H9 (cell line): ENCODE measurements around the gene MYO7A. TPM values are rescaled to one million over a fixed set of nuclear protein-coding genes. Genes with fewer than 3 reads are reported as not detected.

Experiments used
- DNase-seq: peaks from one replicate; pipeline ENCODE4 v3.0.0-alpha.2; 2017
- H2AFZ ChIP-seq: one replicate; pipeline ENCODE4 v1.6.1; 2013; ENCODE audit warnings: mild to moderate bottlenecking, low read length, control low read depth, moderate library complexity
- H2AK5ac ChIP-seq: 2 replicates; pipeline ENCODE4 v1.6.1; 2013; ENCODE audit warnings: low read length, control low read depth, mixed read lengths; ENCODE audit not compliant: insufficient read length
- H2BK120ac ChIP-seq: one replicate; pipeline ENCODE4 v1.6.1; 2013; ENCODE audit warnings: low read depth, mild to moderate bottlenecking, low read length, control low read depth, inconsistent platforms; ENCODE audit not compliant: poor library complexity, severe bottlenecking
- H2BK12ac ChIP-seq: 2 replicates; pipeline ENCODE4 v1.6.1; 2013; ENCODE audit warnings: low read length, control low read depth, mixed read lengths, low read depth; ENCODE audit not compliant: insufficient read length
- H2BK15ac ChIP-seq: 2 replicates; pipeline ENCODE4 v1.6.1; 2013; ENCODE audit warnings: low read depth, low read length, control low read depth
- H2BK20ac ChIP-seq: one replicate; pipeline ENCODE4 v1.6.1; 2013; ENCODE audit warnings: low read depth, mild to moderate bottlenecking, low read length, control low read depth, inconsistent platforms; ENCODE audit not compliant: poor library complexity, severe bottlenecking
- H2BK5ac ChIP-seq: 2 replicates; pipeline ENCODE4 v1.6.1; 2013; ENCODE audit warnings: low read length, control low read depth, mixed read lengths; ENCODE audit not compliant: insufficient read length
- H3K14ac ChIP-seq: 2 replicates; pipeline ENCODE4 v1.6.1; 2013; ENCODE audit warnings: low read length, control low read depth; ENCODE audit not compliant: insufficient read depth
- H3K18ac ChIP-seq: 2 replicates; pipeline ENCODE4 v1.6.1; 2013; ENCODE audit warnings: low read depth, mild to moderate bottlenecking, mixed read lengths, low read length, control low read depth; ENCODE audit not compliant: insufficient read length
- H3K23ac ChIP-seq: 2 replicates; pipeline ENCODE4 v1.6.1; 2013; ENCODE audit warnings: low read length, control low read depth, mixed read lengths, low read depth; ENCODE audit not compliant: insufficient read length
- H3K23me2 ChIP-seq: 2 replicates; pipeline ENCODE4 v1.6.1; 2013; ENCODE audit warnings: low read depth, mild to moderate bottlenecking, mixed read lengths, low read length, control low read depth; ENCODE audit not compliant: insufficient read length, poor library complexity, severe bottlenecking
- H3K27ac ChIP-seq: 2 replicates; pipeline ENCODE4 v1.5.1; 2013; ENCODE audit warnings: low read length, control low read depth, mixed read lengths, low read depth; ENCODE audit not compliant: insufficient read length
- H3K27me3 ChIP-seq: 2 replicates; pipeline ENCODE4 v1.6.1; 2013; ENCODE audit warnings: low read length, control low read depth, inconsistent platforms; ENCODE audit not compliant: insufficient read depth
- H3K4ac ChIP-seq: 2 replicates; pipeline ENCODE4 v1.6.1; 2013; ENCODE audit warnings: low read depth, mild to moderate bottlenecking, control low read depth, inconsistent platforms, low read length, moderate library complexity
- H3K4me1 ChIP-seq: 2 replicates; pipeline ENCODE4 v1.6.1; 2013; ENCODE audit warnings: low read length, control low read depth, inconsistent platforms; ENCODE audit not compliant: insufficient read depth
- H3K4me2 ChIP-seq: 2 replicates; pipeline ENCODE4 v1.6.1; 2013; ENCODE audit warnings: low read length, control low read depth, mixed read lengths; ENCODE audit not compliant: insufficient read length, insufficient read depth
- H3K56ac ChIP-seq: 2 replicates; pipeline ENCODE4 v1.6.1; 2013; ENCODE audit warnings: low read depth, mild to moderate bottlenecking, mixed read lengths, low read length, control low read depth; ENCODE audit not compliant: insufficient read length
- H3K79me1 ChIP-seq: 2 replicates; pipeline ENCODE4 v1.6.1; 2013; ENCODE audit warnings: low read depth, mild to moderate bottlenecking, moderate library complexity, low read length, control low read depth, inconsistent platforms; ENCODE audit not compliant: insufficient read depth, poor library complexity, severe bottlenecking
- H3K79me2 ChIP-seq: 2 replicates; pipeline ENCODE4 v1.6.1; 2013; ENCODE audit warnings: low read length, control low read depth, inconsistent platforms; ENCODE audit not compliant: insufficient read depth
- H3K9ac ChIP-seq: 2 replicates; pipeline ENCODE4 v1.6.1; 2013; ENCODE audit warnings: low read length, control low read depth, mixed read lengths; ENCODE audit not compliant: insufficient read length; ENCODE audit errors: extremely low read depth
- H3K9me3 ChIP-seq: one replicate; pipeline ENCODE4 v1.6.1; 2013; ENCODE audit warnings: low read depth, low read length, inconsistent platforms; ENCODE audit not compliant: control insufficient read depth
- H3T11ph ChIP-seq: one replicate; pipeline ENCODE4 v1.6.1; 2013; ENCODE audit warnings: mild to moderate bottlenecking, low read length, control low read depth, inconsistent platforms
- H4K20me1 ChIP-seq: one replicate; pipeline ENCODE4 v1.6.1; 2013; ENCODE audit not compliant: control insufficient read depth, insufficient read length, insufficient read depth
- H4K5ac ChIP-seq: 2 replicates; pipeline ENCODE4 v1.6.1; 2013; ENCODE audit warnings: low read depth, mild to moderate bottlenecking, mixed read lengths, low read length, control low read depth; ENCODE audit not compliant: insufficient read length
- H4K8ac ChIP-seq: replicated peaks from 2 replicates; pipeline ENCODE4 v1.6.1; 2013; ENCODE audit warnings: low read length, control low read depth, mixed read lengths, low read depth; ENCODE audit not compliant: insufficient read length
- H4K91ac ChIP-seq: 2 replicates; pipeline ENCODE4 v1.6.1; 2013; ENCODE audit warnings: low read depth, mild to moderate bottlenecking, moderate library complexity, mixed read lengths, low read length, control low read depth; ENCODE audit not compliant: insufficient read length
- H3K27ac Mint-ChIP-seq, 3 experiments: 2 replicates in 2 of 3; 3 replicates in 1 of 3; pipeline ENCODE4 v1.8.0; 2020 to 2021; ENCODE audit warnings: mixed read lengths in 3 of 3, mild to moderate bottlenecking in 1 of 3, moderate library complexity in 1 of 3
- H3K27me3 Mint-ChIP-seq: 2 replicates; pipeline ENCODE4 v1.8.0; 2021; ENCODE audit warnings: low read depth, mild to moderate bottlenecking, moderate library complexity, mixed read lengths
- H3K36me3 Mint-ChIP-seq, 3 experiments: 2 replicates in 2 of 3; 3 replicates in 1 of 3; pipeline ENCODE4 v1.8.0; 2020 to 2021; ENCODE audit warnings: low read depth in 3 of 3, mixed read lengths in 3 of 3; ENCODE audit not compliant: insufficient read depth in 1 of 3
- H3K4me1 Mint-ChIP-seq, 2 experiments: 2 replicates each; pipeline ENCODE4 v1.8.0; 2020; ENCODE audit warnings: mixed read lengths in 2 of 2
- H3K4me3 Mint-ChIP-seq, 2 experiments: 2 replicates in 1 of 2; 3 replicates in 1 of 2; pipeline ENCODE4 v1.8.0; 2020 to 2021; ENCODE audit warnings: mild to moderate bottlenecking in 2 of 2, mixed read lengths in 2 of 2, moderate library complexity in 1 of 2
- H3K9me3 Mint-ChIP-seq, 2 experiments: 2 replicates in 1 of 2; 3 replicates in 1 of 2; pipeline ENCODE4 v1.8.0; 2020; ENCODE audit warnings: mild to moderate bottlenecking in 2 of 2, mixed read lengths in 2 of 2, moderate library complexity in 1 of 2
- WGBS: extraction: QIAGEN DNeasy Blood & Tissue Kit; methylation state at CpG from one replicate; pipeline ENCODE4 v1.1.7; 2013; ENCODE audit warnings: missing lambda C conversion rate, low lambda C conversion rate, mixed read lengths; ENCODE audit not compliant: insufficient read length; ENCODE audit errors: extremely low coverage; 5-methylcytosine and 5-hydroxymethylcytosine counted together
- total RNA-seq: library from RNA; stranded (reverse); gene quantifications from 2 replicates; pipeline ENCODE4 v1.2.1, GENCODE V29; 2021
- TF ChIP-seq, protein P1 (sequence below): fragments of 200-600 bp; sonication (generic); conservative IDR thresholded peaks from 3 replicates; pipeline ENCODE4 v1.8.0; 2021; ENCODE audit warnings: antibody characterized with exemption, mild to moderate bottlenecking

MYO7A gene
- total RNA-seq, 1 experiment from 2014 or later: 1.6 TPM

DNA sequence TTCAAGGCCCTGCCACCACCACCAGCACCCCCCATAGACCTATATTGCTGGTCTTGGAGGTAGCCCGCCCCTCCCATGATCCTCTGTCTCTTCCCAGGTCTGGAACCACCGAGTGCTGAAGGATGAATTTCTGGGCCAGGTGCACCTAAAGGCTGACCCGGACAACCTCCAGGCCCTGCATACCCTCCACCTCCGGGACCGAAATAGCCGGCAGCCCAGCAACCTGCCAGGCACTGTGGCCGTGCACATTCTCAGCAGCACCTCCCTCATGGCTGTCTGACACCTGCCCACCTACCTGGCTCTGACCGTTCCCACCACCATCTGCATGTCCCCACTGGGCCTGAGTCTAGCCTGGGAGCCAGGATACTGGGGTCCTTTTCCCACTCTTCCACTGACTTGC, 4.5 kb upstream of the MYO7A start:
- Histone ChIP-seq H4K5ac (no peak overlapping the region), H3K27ac (no peak overlapping the region), H2BK5ac (no peak overlapping the region), H3K23me2 (peaks cover 8% of the 10 kb centered on the region), H2BK20ac (no peak overlapping the region), H2BK120ac (no peak overlapping the region), H3K4me2 (no peak overlapping the region), H3K18ac (no peak overlapping the region), H3K4ac (no peak overlapping the region), H3K27me3 (no peaks in the 10 kb centered on the region), H2BK15ac (no peak overlapping the region), H2AFZ (no peak overlapping the region), H3K56ac (no peak overlapping the region), H3K14ac (no peak overlapping the region; the same call in 1 of the 2 replicates), H3K23ac (no peak overlapping the region), H2BK12ac (no peak overlapping the region), H3T11ph (no peak overlapping the region), H4K91ac (no peak overlapping the region), H2AK5ac (no peak overlapping the region), H3K9me3 (no peaks in the 10 kb centered on the region), H3K79me1 (no peaks in the 10 kb centered on the region), H3K9ac (no peak overlapping the region), H4K8ac (no peak overlapping the region), H3K79me2 (no peaks in the 10 kb centered on the region), H4K20me1 (no peaks in the 10 kb centered on the region), H3K4me1 (no peaks in the 10 kb centered on the region)
- H3K4me1 Mint-ChIP-seq: peaks cover 18 to 19% of the 10 kb centered on the region in 2 experiments
- H3K9me3 Mint-ChIP-seq: no peaks in the 10 kb centered on the region
- WGBS: no CpG with 5 or more reads among the region's 8 CpGs
- peaks cover 3 to 10% (median 6%) of the 10 kb centered on the region in 3 experiments; a peak in 6 of 7 replicates for H3K36me3 Mint-ChIP-seq
- TF ChIP-seq, protein P1, sequence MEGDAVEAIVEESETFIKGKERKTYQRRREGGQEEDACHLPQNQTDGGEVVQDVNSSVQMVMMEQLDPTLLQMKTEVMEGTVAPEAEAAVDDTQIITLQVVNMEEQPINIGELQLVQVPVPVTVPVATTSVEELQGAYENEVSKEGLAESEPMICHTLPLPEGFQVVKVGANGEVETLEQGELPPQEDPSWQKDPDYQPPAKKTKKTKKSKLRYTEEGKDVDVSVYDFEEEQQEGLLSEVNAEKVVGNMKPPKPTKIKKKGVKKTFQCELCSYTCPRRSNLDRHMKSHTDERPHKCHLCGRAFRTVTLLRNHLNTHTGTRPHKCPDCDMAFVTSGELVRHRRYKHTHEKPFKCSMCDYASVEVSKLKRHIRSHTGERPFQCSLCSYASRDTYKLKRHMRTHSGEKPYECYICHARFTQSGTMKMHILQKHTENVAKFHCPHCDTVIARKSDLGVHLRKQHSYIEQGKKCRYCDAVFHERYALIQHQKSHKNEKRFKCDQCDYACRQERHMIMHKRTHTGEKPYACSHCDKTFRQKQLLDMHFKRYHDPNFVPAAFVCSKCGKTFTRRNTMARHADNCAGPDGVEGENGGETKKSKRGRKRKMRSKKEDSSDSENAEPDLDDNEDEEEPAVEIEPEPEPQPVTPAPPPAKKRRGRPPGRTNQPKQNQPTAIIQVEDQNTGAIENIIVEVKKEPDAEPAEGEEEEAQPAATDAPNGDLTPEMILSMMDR: no peak
- peaks cover 5% of the 10 kb centered on the region; the same call in 1 of the 2 replicates for H3K27me3 Mint-ChIP-seq
- DNase-seq: no peak
- no peak overlapping the region for H3K4me3 Mint-ChIP-seq
- no peak overlapping the region for H3K27ac Mint-ChIP-seq
